ENCODE results near the gene INPP5F. TPM values are rescaled to one million over a fixed set of nuclear protein-coding genes. Genes with fewer than 3 reads are reported as not detected.

Gene INPP5F
- total and polyA plus RNA-seq, 2 of the 13 experiments (the other 11 are each of a cell fraction or from before 2014, with no cell fraction given): 12.5 to 15.7 TPM

DNA sequence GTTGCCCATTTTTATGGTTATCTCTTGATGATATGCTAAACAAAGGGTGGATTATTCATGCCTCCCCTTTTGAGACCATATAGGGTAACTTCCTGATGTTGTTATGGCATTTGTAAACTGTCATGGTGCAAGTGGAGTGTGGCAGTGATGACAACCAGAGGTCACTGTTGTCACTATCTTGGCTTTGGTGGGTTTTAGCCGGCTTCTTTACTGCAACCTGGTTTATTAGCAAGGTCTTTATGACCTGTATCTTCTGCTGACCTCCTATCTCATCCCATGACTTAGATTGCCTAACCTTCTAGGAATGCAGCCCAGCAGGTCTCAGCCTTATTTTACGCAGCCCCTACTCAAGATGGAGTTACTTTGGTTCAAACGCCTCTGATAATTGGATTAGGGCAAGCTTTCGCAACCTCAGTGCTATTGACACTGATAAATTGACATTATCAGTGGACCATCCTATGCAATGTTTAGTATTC lies 37.8 kb upstream of the INPP5F start:
- Histone ChIP-seq H3K4me2 (ENCODE audit: low read depth, low read length) (peak overlapping the region; percentile 82), H3K27ac (ENCODE audit: extremely low read length, insufficient read depth, low read length) (no peak overlapping the region), H3K27me3 (ENCODE audit: control insufficient read depth in 1 of 2, insufficient read depth in 2 of 2, low read length in 2 of 2) (no peaks in the 10 kb centered on the region; a peak in 1 of 5 replicates), H3K4me1 (ENCODE audit: insufficient read depth, low read length) (peaks cover 26% of the 10 kb centered on the region), H3K9me3 (ENCODE audit: low read length) (no peaks in the 10 kb centered on the region), H3K36me3 (replicated peaks in 1 of 2; ENCODE audit: control insufficient read depth in 1 of 2, insufficient read depth in 2 of 2, low read length in 2 of 2) (no peaks in the 10 kb centered on the region), H2AFZ (ENCODE audit: low read length) (peak overlapping the region; percentile 89), H3K9ac (ENCODE audit: insufficient read depth, low read depth, low read length) (peak overlapping the region; percentile 49; the same call in 1 of the 2 replicates), H4K20me1 (ENCODE audit: insufficient read depth, low read length) (no peaks in the 10 kb centered on the region), H3K4me3 (replicated peaks in 1 of 3; ENCODE audit: insufficient read depth in 1 of 3, low read depth in 2 of 3, low read length in 3 of 3) (peak overlapping the region; percentile 63 to 72 (median 66)), H3K79me2 (ENCODE audit: insufficient read depth, low read length) (no peaks in the 10 kb centered on the region)
- in situ Hi-C loops (cut with HindIII; ENCODE audit: extremely low pct_ligation_motif_present, low pct_unique_long_range_greater_than_20kb) (loop anchor here (5.0 to 25.0 kb wide), 2 partner anchors 169 to 649 kb away; no protein-coding TSS in a partner anchor), intact Hi-C loops (cut with micrococcal nuclease; ENCODE audit: unreplicated experiment) (no loop called here)
- peak; percentile 54 for DNase-seq (ENCODE audit: low spot score)
- ATAC-seq: peak; percentile 45
- WGBS (ENCODE audit: low lambda C conversion rate): 34% methylated on average over 4 of the region's 4 CpGs
- CTCF ChIA-PET (ENCODE audit: low intra/inter-chr PET ratio, low total read pairs): interaction anchor here (2.7 to 2.9 kb wide), 2 partner anchors 62 to 171 kb away, joined by 13 to 18 read pairs; no protein-coding TSS in a partner anchor
- no TSS peak for BruUV-seq (replicated peaks)
- POLR2A ChIA-PET: interaction anchor here (1.0 to 2.3 kb wide), 5 partner anchors 37 to 185 kb away, joined by 3 to 19 read pairs (median 12); partner anchors contain the start of genes BAG3, INPP5F and MCMBP
- FAIRE-seq: peak; percentile 36
- TF ChIP-seq TGIF2 (CRISPR knock-in tag; IDR thresholded peaks at IDR 0.05): peak; percentile 74; the same call in 1 of the 2 replicates
- no peak for TF ChIP-seq KDM2A (CRISPR knock-in tag; IDR thresholded peaks at IDR 0.05; ENCODE audit: borderline replicate concordance, low read depth)
- TF ChIP-seq, protein P1, sequence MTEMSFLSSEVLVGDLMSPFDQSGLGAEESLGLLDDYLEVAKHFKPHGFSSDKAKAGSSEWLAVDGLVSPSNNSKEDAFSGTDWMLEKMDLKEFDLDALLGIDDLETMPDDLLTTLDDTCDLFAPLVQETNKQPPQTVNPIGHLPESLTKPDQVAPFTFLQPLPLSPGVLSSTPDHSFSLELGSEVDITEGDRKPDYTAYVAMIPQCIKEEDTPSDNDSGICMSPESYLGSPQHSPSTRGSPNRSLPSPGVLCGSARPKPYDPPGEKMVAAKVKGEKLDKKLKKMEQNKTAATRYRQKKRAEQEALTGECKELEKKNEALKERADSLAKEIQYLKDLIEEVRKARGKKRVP (CRISPR knock-in tag; IDR thresholded peaks at IDR 0.05): no peak
- no peak for TF ChIP-seq ZKSCAN1 (IDR thresholded peaks at IDR 0.05; ENCODE audit: low read length)
- TF ChIP-seq ZNF496 (CRISPR knock-in tag; IDR thresholded peaks at IDR 0.05; ENCODE audit: insufficient replicate concordance): no peak
- TF ChIP-seq SP4 (CRISPR knock-in tag; IDR thresholded peaks at IDR 0.05): peak; percentile 52; the same call in 1 of the 2 replicates
- no peak for TF ChIP-seq NBN (conservative IDR thresholded peaks at IDR 0.05)
- TF ChIP-seq, protein P2, sequence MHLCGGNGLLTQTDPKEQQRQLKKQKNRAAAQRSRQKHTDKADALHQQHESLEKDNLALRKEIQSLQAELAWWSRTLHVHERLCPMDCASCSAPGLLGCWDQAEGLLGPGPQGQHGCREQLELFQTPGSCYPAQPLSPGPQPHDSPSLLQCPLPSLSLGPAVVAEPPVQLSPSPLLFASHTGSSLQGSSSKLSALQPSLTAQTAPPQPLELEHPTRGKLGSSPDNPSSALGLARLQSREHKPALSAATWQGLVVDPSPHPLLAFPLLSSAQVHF (CRISPR knock-in tag; IDR thresholded peaks at IDR 0.05): no peak
- no peak for TF ChIP-seq ADNP (CRISPR knock-in tag; IDR thresholded peaks at IDR 0.05)
- TF ChIP-seq ZMAT5 (CRISPR knock-in tag; IDR thresholded peaks at IDR 0.05; ENCODE audit: borderline replicate concordance, low read depth): no peak
- TF ChIP-seq, protein P3, sequence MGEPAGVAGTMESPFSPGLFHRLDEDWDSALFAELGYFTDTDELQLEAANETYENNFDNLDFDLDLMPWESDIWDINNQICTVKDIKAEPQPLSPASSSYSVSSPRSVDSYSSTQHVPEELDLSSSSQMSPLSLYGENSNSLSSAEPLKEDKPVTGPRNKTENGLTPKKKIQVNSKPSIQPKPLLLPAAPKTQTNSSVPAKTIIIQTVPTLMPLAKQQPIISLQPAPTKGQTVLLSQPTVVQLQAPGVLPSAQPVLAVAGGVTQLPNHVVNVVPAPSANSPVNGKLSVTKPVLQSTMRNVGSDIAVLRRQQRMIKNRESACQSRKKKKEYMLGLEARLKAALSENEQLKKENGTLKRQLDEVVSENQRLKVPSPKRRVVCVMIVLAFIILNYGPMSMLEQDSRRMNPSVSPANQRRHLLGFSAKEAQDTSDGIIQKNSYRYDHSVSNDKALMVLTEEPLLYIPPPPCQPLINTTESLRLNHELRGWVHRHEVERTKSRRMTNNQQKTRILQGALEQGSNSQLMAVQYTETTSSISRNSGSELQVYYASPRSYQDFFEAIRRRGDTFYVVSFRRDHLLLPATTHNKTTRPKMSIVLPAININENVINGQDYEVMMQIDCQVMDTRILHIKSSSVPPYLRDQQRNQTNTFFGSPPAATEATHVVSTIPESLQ (CRISPR knock-in tag; conservative IDR thresholded peaks at IDR 0.05): no peak
- TF ChIP-seq SRF (IDR thresholded peaks at IDR 0.05; ENCODE audit: low read depth, low read length): peak; percentile 92
- TF ChIP-seq SMAD3 (CRISPR knock-in tag; IDR thresholded peaks at IDR 0.05): no peak
